Fibroblast of lung (primary cell): Measurements from ENCODE around the gene TEX261.

Experiments
- CTCF ChIP-seq, 2 donors: IDR thresholded peaks in 1 of 2; conservative IDR thresholded peaks in 1 of 2; 1 replicate in 1 of 2; 2 replicates in 1 of 2; pipeline ENCODE4 v1.5.1; 2011 to 2012; ENCODE audit warnings: low read length in 2 of 2, control low read depth in 1 of 2, inconsistent platforms in 1 of 2, low read depth in 1 of 2, mild to moderate bottlenecking in 1 of 2
- EZH2 ChIP-seq: IDR thresholded peaks from 2 replicates; pipeline ENCODE4 v1.5.1; 2012; ENCODE audit warnings: low read length, control low read depth, mild to moderate bottlenecking; ENCODE audit errors: missing control alignments

- TF ChIP-seq CTCF (conservative IDR thresholded peaks at IDR 0.05 in 1 of 2, IDR thresholded peaks at IDR 0.05 in 1 of 2; ENCODE audit: low read depth in 1 of 2, low read length in 2 of 2) (no peak), EZH2 (no peak)
These were observed 51.3 kb downstream of the TEX261 start for GRCh38 chr2:70943205-70943871.
